ENCODE results near the gene TMEM26.

- no peak for TF ChIP-seq ZFP3 (CRISPR knock-in tag; IDR thresholded peaks at IDR 0.05)
- TF ChIP-seq, protein P1, sequence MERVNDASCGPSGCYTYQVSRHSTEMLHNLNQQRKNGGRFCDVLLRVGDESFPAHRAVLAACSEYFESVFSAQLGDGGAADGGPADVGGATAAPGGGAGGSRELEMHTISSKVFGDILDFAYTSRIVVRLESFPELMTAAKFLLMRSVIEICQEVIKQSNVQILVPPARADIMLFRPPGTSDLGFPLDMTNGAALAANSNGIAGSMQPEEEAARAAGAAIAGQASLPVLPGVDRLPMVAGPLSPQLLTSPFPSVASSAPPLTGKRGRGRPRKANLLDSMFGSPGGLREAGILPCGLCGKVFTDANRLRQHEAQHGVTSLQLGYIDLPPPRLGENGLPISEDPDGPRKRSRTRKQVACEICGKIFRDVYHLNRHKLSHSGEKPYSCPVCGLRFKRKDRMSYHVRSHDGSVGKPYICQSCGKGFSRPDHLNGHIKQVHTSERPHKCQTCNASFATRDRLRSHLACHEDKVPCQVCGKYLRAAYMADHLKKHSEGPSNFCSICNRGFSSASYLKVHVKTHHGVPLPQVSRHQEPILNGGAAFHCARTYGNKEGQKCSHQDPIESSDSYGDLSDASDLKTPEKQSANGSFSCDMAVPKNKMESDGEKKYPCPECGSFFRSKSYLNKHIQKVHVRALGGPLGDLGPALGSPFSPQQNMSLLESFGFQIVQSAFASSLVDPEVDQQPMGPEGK (CRISPR knock-in tag; IDR thresholded peaks at IDR 0.05; ENCODE audit: borderline replicate concordance), result no peak
Measured at GRCh38 chr10:61451357-61451756, 1.8 kb downstream of the TMEM26 start.
